ENCODE measurements around the gene ATF7. TPM values are rescaled to one million over a fixed set of nuclear protein-coding genes. Genes with fewer than 3 reads are reported as not detected.

ATF7 gene
- total and polyA plus RNA-seq, 4 donors, result 16.8 to 43.3 (median 31.7) TPM

DNA sequence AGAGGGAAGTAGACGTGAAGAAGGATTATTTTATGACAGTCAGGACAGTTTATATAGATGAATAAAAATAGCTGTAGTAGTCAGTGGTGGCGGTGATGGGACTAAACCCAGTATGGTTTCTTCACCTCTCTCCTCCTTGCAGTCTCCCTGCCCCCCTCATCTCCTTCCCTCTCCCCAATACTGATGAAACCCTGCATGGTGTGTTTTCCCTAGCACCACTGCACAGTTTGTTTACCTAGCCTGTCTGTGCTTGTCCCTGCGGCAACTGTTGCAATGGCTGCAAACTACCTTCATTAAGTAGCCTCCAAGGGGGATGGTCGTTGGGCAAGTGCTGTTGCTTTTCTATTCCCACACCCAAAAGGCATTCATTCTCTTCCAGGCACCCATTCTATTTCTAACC, 159.5 kb downstream of the ATF7 start:
- ATAC-seq (ENCODE audit: insufficient read depth, low FRiP score) (no peak), DNase-seq (no peak)
- no peak overlapping the region for H3K27ac ChIP-seq (ENCODE audit: low read depth in 1 of 2, low read length in 1 of 2)
- H3K4me3 ChIP-seq, result no peak overlapping the region
- TF ChIP-seq, protein P1, sequence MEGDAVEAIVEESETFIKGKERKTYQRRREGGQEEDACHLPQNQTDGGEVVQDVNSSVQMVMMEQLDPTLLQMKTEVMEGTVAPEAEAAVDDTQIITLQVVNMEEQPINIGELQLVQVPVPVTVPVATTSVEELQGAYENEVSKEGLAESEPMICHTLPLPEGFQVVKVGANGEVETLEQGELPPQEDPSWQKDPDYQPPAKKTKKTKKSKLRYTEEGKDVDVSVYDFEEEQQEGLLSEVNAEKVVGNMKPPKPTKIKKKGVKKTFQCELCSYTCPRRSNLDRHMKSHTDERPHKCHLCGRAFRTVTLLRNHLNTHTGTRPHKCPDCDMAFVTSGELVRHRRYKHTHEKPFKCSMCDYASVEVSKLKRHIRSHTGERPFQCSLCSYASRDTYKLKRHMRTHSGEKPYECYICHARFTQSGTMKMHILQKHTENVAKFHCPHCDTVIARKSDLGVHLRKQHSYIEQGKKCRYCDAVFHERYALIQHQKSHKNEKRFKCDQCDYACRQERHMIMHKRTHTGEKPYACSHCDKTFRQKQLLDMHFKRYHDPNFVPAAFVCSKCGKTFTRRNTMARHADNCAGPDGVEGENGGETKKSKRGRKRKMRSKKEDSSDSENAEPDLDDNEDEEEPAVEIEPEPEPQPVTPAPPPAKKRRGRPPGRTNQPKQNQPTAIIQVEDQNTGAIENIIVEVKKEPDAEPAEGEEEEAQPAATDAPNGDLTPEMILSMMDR (IDR thresholded peaks at IDR 0.05; ENCODE audit: control extremely low read depth, extremely low read depth), result no peak
- H3K9me3 ChIP-seq (ENCODE audit: control insufficient read depth in 4 of 4, insufficient read depth in 3 of 4, low read length in 3 of 4), result no peaks in the 10 kb centered on the region
- peaks cover 0 to 16% (median 0%) of the 10 kb centered on the region in 5 donors for H3K4me1 ChIP-seq (ENCODE audit: control insufficient read depth in 5 of 5, insufficient read depth in 5 of 5, low read length in 5 of 5)
- 81 to 84% methylated on average over 4 of the region's 4 CpGs for WGBS, 2 donors
- H3K27me3 ChIP-seq (ENCODE audit: control insufficient read depth in 3 of 3, insufficient read depth in 3 of 3, low read length in 2 of 3), result no peaks in the 10 kb centered on the region
- H3K9ac ChIP-seq (ENCODE audit: insufficient read depth in 1 of 2, low read length in 2 of 2), result no peak overlapping the region
- peaks cover 59 to 85% (median 76%) of the 10 kb centered on the region in 4 donors for H3K36me3 ChIP-seq (ENCODE audit: control insufficient read depth in 4 of 4, insufficient read depth in 4 of 4, low read length in 4 of 4)

DNA sequence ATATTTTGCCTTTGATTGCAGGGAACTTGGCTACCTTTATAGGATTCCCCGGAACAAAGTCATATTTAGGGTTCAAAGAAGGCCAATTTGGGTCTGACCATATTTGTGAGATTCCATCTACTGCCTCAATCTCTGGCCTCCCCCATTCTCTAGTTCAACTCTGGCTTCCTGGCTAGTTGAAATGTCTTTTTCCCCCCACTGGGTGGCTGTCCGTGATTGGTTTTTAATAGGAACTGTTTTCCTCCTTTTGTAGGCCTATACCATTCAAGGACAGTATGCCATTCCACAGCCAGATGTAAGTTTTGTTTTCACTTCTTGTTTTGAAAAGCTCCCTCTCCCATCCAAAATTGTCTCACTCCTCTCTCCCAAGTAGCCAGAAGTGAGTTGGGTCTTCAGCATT, 160.5 kb downstream of the ATF7 start:
- Histone ChIP-seq H3K9me3 (ENCODE audit: control insufficient read depth in 4 of 4, insufficient read depth in 3 of 4, low read length in 3 of 4) (no peaks in the 10 kb centered on the region), H3K27me3 (ENCODE audit: control insufficient read depth in 3 of 3, insufficient read depth in 3 of 3, low read length in 2 of 3) (no peaks in the 10 kb centered on the region), H3K4me3 (no peak overlapping the region), H3K9ac (ENCODE audit: insufficient read depth in 1 of 2, low read length in 2 of 2) (no peak overlapping the region), H3K36me3 (ENCODE audit: control insufficient read depth in 4 of 4, insufficient read depth in 4 of 4, low read length in 4 of 4) (peaks cover 57 to 87% (median 78%) of the 10 kb centered on the region in 4 donors), H3K4me1 (ENCODE audit: control insufficient read depth in 5 of 5, insufficient read depth in 5 of 5, low read length in 5 of 5) (peaks cover 0 to 19% (median 0%) of the 10 kb centered on the region in 5 donors), H3K27ac (ENCODE audit: low read depth in 1 of 2, low read length in 1 of 2) (no peak overlapping the region)
- no peak for ATAC-seq (ENCODE audit: insufficient read depth, low FRiP score)
- TF ChIP-seq, protein P1 (IDR thresholded peaks at IDR 0.05; ENCODE audit: control extremely low read depth, extremely low read depth), result no peak
- no peak for DNase-seq
- 74 to 80% methylated on average over 2 of the region's 2 CpGs for WGBS, 2 donors

DNA sequence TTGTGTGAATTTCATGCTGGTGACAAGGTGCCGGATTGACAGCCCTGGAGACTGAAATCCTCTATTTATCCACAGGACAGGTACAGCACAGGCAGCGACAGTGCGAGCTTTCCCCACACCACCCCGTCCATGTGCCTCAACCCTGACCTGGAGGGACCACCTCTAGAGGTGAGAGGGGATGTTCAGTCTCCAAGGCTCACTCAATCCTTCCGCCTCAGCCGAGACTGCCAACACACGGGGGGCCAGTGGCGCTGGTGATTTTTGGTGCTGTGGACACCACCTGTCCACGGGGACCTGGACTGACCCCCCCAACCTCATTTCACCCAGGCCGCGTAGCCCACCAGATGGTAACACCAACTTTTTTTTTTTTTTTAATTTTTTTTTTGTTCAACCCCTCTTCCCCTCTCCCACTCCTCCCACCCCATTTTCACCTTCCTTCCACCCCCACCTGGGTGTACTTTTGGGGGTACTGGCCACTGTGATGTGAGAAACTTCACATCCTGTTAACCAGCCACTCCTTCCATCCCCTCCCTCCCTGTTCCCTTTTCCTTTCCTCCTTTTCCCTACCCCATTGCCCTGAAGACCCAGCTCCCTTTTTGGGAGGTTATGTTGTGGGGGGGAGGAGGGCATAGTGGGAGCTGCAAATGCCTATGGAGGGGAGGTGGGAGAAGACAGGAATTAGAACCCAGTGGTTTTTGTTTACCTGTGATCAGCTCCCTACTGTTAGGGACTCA, 161.3 kb downstream of the ATF7 start:
- no peak overlapping the region for H3K27ac ChIP-seq (ENCODE audit: low read depth in 1 of 2, low read length in 1 of 2)
- TF ChIP-seq, protein P1 (IDR thresholded peaks at IDR 0.05; ENCODE audit: control extremely low read depth, extremely low read depth), result no peak
- peaks cover 59 to 91% (median 77%) of the 10 kb centered on the region in 4 donors for H3K36me3 ChIP-seq (ENCODE audit: control insufficient read depth in 4 of 4, insufficient read depth in 4 of 4, low read length in 4 of 4)
- no peak overlapping the region for H3K9ac ChIP-seq (ENCODE audit: insufficient read depth in 1 of 2, low read length in 2 of 2)
- 96% methylated on average over 11 of the region's 11 CpGs for WGBS, 2 donors
- H3K27me3 ChIP-seq (ENCODE audit: control insufficient read depth in 3 of 3, insufficient read depth in 3 of 3, low read length in 2 of 3), result no peaks in the 10 kb centered on the region
- peaks cover 0 to 19% (median 0%) of the 10 kb centered on the region in 5 donors for H3K4me1 ChIP-seq (ENCODE audit: control insufficient read depth in 5 of 5, insufficient read depth in 5 of 5, low read length in 5 of 5)
- ATAC-seq (ENCODE audit: insufficient read depth, low FRiP score), result no peak
- DNase-seq, result no peak
- no peak overlapping the region for H3K4me3 ChIP-seq
- no peaks in the 10 kb centered on the region for H3K9me3 ChIP-seq (ENCODE audit: control insufficient read depth in 4 of 4, insufficient read depth in 3 of 4, low read length in 3 of 4)
